NCI-H2227 (cell line): ENCODE results near the gene EHD4.

Experiments
- DNase-seq: peaks from one replicate; lab custom pipeline; 2025; ENCODE audit not compliant: unreplicated experiment; lab: John Stamatoyannopoulos, UW

The EHD4 gene

GRCh38 chr15:41882689-41883483, 89.5 kb downstream of the EHD4 start:
- no peak for DNase-seq

DNA sequence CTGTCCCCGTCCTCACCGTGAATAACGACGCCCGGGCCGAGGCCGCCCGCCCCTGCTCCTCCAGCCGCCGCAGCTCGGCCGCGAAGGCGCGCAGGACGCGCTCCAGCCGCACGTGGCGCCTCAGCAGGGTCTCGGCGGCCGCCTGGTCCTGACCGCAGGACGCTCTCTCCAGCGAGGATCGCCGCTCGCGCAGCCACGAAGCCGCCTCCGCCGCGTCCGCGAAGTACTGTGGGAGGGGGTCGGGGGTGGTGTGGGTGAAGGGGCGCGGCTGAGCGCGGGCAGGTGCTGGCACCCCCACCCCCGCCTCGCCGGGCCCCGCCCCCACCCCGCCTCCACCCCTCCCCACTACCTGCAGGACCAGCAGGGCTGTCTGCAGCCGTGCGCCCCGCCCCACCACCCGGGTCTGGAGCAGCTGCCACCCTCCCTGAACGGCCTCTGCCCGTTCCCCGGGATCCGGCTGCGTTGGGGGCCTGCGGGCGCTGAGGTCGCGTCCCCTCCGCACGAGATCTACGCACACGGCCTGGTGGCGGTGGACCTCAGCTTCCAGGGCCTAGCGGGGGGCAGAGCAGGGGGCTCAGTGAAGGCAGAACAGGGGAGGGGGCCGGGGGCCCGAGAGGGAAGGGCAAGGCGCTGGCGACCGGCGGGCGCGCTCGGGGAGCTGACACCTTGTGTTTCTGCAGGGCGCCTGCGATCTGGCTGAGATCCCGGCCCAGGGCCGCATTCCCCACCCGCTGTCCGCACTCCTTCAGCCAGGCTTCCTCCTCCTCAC, 90.3 kb downstream of the EHD4 start:
- no peak for DNase-seq

- no peak for DNase-seq
Observed at GRCh38 chr15:41881550-41881919, 90.8 kb downstream of the EHD4 start.

DNA sequence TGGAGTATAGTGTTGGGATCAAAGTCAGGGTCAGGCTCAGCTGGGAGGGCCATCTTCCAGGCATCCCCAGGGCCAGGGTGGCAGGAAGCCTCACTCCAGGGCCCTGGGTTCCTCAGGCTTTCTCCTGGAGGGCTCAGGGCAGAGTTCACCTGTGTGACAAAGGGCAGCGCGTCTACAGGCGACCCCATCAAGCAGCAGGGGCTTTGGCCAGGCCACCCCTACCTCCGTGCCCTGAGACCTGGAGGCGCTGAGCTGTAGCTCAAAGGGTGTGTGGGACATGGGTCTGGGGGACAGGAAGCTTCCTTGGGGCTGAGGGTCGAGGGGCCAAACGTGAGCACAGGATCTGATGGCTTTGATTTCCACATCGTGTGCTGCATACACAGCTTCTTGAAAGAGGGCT, 91.3 kb downstream of the EHD4 start:
- no peak for DNase-seq

GRCh38 chr15:41880156-41880877, 92.0 kb downstream of the EHD4 start:
- no peak for DNase-seq

DNA sequence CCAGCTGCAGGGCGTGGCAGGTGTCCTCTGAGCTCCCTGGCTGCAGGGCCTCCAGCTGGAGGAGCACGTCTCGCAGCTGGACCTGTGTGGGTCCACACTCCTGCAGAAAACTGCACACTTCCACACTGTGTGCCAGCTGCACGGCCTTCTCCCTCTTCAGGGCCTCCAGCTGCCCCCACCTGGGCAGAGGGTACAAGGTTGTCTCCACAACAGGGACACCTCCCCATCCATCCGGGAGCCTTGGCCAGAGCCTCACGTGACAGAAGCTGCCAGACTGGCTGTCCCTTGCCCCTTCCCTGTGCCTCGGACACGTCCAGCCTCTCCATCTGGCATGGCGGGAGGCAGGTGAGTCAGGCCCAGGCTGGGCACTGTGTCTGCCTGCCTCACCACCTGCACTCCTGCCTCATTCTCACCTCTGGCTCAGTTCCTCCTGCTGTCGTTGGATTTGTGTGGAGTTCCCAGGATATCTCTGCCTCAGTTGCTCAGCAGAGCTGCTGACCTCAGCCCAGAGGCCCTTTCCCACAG, 93.0 kb downstream of the EHD4 start:
- no peak for DNase-seq

- DNase-seq: no peak
Observed at GRCh38 chr15:41878355-41878699, 94.0 kb downstream of the EHD4 start.

DNA sequence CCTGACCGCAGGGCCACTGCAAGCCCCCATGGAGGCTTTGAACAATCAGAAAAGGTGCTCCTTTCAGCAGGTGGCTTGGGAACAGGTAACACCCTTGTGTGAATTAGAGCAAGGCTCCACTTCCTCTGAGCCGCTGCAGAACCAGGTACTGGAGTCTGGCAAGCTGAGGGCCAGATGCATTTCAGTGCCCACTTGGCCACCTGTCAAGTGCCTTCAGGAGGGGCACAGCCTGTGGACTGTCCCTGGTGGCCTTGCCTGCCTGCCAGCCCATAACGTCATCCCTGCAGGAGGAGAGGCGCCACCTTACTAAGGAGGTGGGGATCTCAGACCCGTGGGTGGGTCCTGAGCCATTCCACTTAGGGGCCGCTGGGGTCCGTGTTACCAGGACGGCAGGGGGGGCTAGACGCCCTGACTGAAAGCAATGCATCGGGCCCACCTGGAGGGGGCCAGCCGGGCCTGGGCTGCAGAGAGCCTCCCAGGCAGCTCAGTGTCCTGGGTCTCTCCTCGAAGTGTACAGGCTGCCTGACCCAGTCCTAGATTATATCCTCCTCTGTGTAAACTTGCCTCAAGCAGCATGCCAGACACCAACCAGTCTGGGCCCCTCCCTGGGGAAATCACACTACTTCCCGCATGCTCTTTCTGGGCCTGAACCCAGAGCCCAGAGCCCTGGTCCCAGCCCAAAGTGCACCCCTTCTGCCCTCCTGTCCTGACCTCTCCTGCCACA, 94.6 kb downstream of the EHD4 start:
- DNase-seq: no peak

DNA sequence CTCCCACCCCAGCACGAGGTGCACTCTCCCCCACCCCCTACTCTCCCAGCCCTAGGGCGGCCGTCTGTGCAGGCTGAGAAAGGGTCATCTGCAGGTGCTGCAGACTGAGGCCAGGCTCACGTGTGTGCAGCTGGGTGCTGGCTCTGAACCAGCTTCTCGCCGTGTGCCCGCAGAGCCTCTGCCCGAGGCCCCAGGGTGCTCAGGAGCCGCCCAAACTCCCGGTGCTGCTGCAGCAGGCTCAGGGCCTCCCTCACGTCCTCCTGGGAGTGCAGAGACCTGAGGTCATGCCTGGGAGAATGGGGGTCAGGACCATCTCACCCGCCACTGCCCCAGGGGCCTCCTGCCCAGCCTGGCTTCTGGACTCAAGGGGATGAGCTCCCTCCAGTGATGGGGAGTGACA, 95.7 kb downstream of the EHD4 start:
- DNase-seq: no peak

- no peak for DNase-seq
Observed at GRCh38 chr15:41876007-41876406, 96.3 kb downstream of the EHD4 start.

GRCh38 chr15:41874736-41875135, 97.6 kb downstream of the EHD4 start:
- DNase-seq: no peak

DNA sequence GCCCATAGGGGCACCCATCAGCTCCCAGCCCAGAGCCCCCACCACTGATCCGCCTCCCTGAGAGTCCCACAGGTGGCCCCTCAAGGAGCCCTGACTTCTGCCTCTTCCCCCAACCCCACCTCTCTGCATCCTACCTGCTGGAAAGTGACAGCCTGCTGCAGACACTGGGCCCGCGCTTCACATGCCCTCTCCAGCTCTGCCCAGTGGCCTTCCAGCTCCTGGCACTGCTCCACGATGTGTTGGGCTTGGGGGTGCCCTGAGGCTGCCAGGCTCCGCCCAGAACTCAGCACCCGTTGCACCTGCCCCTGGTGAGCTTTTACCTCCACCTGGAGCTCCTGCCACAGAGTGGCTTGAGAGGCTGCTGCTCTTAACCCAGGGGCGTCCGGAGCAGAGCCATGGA, 98.6 kb downstream of the EHD4 start:
- DNase-seq: no peak

GRCh38 chr15:41872166-41872747, 100.1 kb downstream of the EHD4 start:
- DNase-seq: no peak

DNA sequence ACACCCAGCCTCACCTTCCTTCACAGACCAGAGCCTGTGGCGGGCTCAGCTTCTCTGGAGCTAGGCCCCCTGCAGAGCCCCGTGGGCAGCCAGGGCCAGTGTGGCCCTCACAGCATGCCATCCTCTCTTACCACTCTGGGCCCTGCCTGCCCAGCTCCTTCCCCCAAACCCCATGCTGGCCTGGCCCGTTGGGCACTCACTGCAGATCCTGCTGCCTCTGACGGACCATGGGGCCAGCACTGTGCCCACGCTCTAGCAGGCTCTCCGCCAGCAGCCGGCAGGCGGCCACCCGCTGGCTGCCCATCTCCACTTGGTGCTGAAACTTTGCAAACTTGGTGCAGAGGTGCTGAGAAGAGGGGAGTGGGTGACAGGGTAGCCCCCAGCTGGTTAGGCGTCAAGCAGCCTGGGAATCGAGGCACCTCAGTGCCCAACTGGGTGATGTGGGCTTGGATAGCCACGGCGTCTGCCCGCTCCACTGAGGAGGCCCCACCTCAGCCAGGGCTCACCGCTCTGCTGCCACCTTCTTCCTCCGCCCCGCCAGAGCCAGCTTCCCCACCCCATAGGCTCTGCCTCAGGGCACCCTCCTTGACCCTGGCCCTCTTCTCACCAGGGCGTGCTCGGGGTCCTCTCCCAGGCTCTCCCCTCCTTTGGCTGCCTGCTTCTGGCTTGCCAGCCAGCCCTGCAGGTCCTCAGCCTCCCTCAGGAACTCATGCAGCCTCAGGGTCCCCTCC, 101.0 kb downstream of the EHD4 start:
- no peak for DNase-seq

DNA sequence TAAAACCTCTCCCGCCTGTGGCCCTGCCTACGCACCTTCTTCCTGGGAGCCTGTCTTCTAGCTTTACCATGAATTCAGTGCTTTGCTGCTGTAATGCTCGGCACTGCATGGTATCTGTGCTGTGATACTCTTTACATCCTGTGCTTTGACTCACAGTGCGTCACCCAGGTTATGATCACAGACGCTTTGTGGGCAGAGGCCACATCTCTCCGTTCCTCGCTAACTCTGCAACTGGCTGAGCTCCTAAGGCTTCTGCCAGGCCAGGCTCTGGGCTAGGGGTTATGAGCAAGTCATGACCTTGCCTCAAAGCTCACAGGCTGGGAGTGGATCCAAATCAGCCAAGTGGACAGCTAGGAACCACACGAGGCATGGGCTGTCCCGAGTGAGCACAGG, 101.7 kb downstream of the EHD4 start:
- DNase-seq: no peak

DNA sequence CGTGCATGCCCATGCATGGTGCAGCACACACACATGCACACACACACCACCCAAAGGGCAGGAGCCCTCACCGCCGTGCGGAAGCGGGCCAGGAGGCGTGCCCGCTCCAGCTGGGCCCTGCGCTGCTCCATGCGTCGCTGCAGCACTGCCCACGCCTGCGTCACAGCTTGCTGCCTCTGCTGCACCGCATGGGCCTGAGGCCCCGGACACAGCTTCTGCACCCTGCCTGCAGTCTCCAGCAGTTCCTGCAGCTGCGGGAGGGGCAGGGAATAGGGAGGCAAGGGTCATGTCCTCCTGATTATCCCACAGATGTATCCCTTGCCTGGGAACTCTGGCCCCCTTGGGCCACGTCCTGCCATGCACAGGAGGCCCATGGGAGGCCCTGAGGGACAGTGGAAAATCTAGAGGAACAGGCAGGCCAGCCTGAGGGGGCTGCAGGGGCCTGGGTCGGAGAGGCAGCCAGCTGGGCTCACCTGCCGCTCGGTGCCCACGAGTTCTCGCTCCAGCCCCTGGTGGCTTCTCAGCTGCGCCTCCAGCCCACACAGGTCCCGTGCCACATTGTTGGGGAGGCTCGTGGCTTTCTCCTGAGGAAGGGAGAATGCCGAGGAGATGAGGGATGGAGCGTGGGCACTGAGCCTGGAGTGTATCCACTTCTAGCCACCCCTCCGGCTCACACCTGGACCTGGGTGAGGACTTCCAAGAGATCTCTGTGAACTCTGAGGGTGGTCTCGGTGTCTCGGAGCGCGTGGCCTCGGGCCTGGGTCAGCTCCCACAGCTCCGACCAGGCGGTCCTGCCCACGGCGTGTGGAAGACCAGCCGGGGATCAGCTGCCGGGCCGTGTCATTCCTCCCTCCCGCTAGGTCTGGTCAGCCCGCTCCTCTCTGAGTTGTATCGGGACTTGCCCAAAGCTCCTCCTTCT, 102.3 kb downstream of the EHD4 start:
- DNase-seq: no peak

GRCh38 chr15:41868321-41868720, 104.0 kb downstream of the EHD4 start:
- no peak for DNase-seq

DNA sequence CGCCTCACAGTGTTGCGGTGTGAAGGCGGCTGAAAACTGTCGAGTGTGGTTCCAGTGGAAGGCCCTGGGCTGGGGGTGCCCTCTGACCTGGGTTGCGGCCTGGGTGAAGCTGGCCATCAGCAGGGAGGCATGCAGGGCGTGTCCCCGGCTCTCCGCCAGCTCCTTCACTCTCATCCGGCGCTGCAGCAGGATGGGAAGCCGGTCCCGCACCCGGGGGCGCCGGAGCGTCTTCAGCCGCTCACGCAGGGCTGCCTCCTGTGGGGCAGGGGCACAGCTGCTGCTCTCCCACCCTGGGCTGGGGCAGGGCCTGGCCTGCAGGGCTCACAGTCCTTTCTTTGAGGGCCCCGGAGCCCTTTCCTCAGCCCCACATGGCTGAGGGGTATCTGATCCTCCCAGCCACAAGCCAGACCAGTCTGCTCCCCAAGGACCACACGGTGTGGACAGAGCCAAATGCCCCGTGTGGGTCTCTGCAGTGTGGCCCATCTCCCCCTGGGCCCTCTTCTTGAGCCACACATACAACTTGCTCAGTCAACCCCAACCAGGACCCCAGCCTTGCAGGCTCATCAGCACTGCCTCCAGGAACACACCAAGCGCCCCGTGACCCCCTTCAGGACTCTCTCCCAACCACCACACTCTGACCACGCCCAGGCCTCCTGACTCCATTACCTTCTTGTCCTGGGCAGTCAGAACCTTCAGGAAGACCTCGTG, 105.3 kb downstream of the EHD4 start:
- no peak for DNase-seq
